ENCODE results near the gene DYNLRB2. TPM values are rescaled to one million over a fixed set of nuclear protein-coding genes. Genes with fewer than 3 reads are reported as not detected.

DYNLRB2 gene
- total and polyA plus RNA-seq, 10 of the 15 experiments (the other 5 are each of a cell fraction or from before 2014, with no cell fraction given) = 0.21 to 1.2 (median 0.40) TPM; not detected in 5

DNA sequence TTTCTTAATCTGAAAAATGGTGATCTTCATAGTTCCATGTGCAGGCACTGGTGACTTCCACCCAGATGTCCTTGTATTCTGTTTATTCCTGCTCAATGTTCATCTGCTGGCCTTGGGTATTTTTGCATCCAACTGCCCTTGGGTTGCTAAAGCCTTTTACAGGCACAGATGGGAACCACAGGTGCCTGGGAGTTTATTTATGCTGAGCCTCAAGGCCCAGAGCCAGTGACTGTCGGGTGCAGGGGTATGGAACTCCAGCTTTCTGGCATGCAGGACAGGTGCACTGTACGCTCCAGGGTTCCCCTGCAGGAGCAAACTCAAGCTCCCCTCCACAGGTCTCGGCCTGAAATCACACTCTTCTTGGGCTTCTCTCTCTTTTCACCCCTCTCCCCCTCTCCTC, 22.3 kb downstream of the DYNLRB2 start:
- in situ Hi-C loops (cut with MboI) (no loop called here), intact Hi-C loops (cut with micrococcal nuclease; ENCODE audit: unreplicated experiment) (no loop called here)
- 58% methylated on average over 3 of the region's 3 CpGs for WGBS (ENCODE audit: insufficient coverage, insufficient replicate concordance, low lambda C conversion rate, missing lambda C conversion rate)
- H2AFZ ChIP-seq (ENCODE audit: control insufficient read depth, low read depth, low read length) = no peak overlapping the region
- H3K9ac ChIP-seq (ENCODE audit: control insufficient read depth, insufficient read depth, low read length) = no peak overlapping the region
- no peaks in the 10 kb centered on the region for H3K36me3 ChIP-seq (ENCODE audit: control insufficient read depth in 2 of 2, insufficient read depth in 2 of 2, low read length in 1 of 2)
- no peaks in the 10 kb centered on the region for H3K79me2 ChIP-seq (ENCODE audit: control insufficient read depth, insufficient read depth, low read length)
- FAIRE-seq = no peak
- CTCF ChIA-PET = no interaction called here
- H3K9me3 ChIP-seq (replicated peaks; ENCODE audit: control insufficient read depth, insufficient read depth, low read length) = no peaks in the 10 kb centered on the region
- ATAC-seq = no peak
- peaks cover 0 to 5% of the 10 kb centered on the region in 2 experiments; a peak in 1 of 4 replicates for H3K27me3 ChIP-seq (replicated peaks in 1 of 2; ENCODE audit: control insufficient read depth in 2 of 2, insufficient read depth in 2 of 2, low read length in 1 of 2)
- BruUV-seq (replicated peaks) = no TSS peak
- RAD21 ChIA-PET (ENCODE audit: unreplicated experiment) = no interaction called here
- DNase-seq (ENCODE audit: low read depth, low spot score) = no peak
- SMC1A ChIA-PET (ENCODE audit: uncharacterized antibody, unreplicated experiment) = no interaction called here
- no peaks in the 10 kb centered on the region for H3K4me1 ChIP-seq (ENCODE audit: control insufficient read depth, insufficient read depth, low read length)
- H3K27ac ChIP-seq (ENCODE audit: control insufficient read depth, insufficient read depth) = no peak overlapping the region
- POLR2A ChIA-PET = no interaction called here
- H4K20me1 ChIP-seq (ENCODE audit: control insufficient read depth, insufficient read depth) = no peaks in the 10 kb centered on the region
- H3K4me3 ChIP-seq = no peak overlapping the region
- TF ChIP-seq BHLHE40 (IDR thresholded peaks at IDR 0.05; ENCODE audit: borderline replicate concordance in 1 of 2, low read depth in 2 of 2, low read length in 1 of 2) = no peak
- no peak for TF ChIP-seq SIX5 (IDR thresholded peaks at IDR 0.05; ENCODE audit: low read depth, low read length, severe bottlenecking)
- TF ChIP-seq, protein P1, sequence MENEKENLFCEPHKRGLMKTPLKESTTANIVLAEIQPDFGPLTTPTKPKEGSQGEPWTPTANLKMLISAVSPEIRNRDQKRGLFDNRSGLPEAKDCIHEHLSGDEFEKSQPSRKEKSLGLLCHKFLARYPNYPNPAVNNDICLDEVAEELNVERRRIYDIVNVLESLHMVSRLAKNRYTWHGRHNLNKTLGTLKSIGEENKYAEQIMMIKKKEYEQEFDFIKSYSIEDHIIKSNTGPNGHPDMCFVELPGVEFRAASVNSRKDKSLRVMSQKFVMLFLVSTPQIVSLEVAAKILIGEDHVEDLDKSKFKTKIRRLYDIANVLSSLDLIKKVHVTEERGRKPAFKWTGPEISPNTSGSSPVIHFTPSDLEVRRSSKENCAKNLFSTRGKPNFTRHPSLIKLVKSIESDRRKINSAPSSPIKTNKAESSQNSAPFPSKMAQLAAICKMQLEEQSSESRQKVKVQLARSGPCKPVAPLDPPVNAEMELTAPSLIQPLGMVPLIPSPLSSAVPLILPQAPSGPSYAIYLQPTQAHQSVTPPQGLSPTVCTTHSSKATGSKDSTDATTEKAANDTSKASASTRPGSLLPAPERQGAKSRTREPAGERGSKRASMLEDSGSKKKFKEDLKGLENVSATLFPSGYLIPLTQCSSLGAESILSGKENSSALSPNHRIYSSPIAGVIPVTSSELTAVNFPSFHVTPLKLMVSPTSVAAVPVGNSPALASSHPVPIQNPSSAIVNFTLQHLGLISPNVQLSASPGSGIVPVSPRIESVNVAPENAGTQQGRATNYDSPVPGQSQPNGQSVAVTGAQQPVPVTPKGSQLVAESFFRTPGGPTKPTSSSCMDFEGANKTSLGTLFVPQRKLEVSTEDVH (IDR thresholded peaks at IDR 0.05; ENCODE audit: low read depth, partially characterized antibody) = no peak
- TF ChIP-seq NR2C1 (IDR thresholded peaks at IDR 0.05) = no peak
- TF ChIP-seq ZNF384 (IDR thresholded peaks at IDR 0.05; ENCODE audit: borderline replicate concordance, low read depth, low read length) = no peak
- TF ChIP-seq FOXK2 (IDR thresholded peaks at IDR 0.05) = no peak
- TF ChIP-seq HDAC2 (IDR thresholded peaks at IDR 0.05) = no peak
- TF ChIP-seq, protein P2, sequence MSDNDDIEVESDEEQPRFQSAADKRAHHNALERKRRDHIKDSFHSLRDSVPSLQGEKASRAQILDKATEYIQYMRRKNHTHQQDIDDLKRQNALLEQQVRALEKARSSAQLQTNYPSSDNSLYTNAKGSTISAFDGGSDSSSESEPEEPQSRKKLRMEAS (IDR thresholded peaks at IDR 0.05; ENCODE audit: low read depth, low read length) = no peak
- no peak for TF ChIP-seq JUNB (IDR thresholded peaks at IDR 0.05)
- no peak for TF ChIP-seq ZZZ3 (IDR thresholded peaks at IDR 0.05; ENCODE audit: control insufficient read depth, insufficient read length, low read depth)
- TF ChIP-seq ZSCAN29 (IDR thresholded peaks at IDR 0.05) = no peak
- TF ChIP-seq, protein P3, sequence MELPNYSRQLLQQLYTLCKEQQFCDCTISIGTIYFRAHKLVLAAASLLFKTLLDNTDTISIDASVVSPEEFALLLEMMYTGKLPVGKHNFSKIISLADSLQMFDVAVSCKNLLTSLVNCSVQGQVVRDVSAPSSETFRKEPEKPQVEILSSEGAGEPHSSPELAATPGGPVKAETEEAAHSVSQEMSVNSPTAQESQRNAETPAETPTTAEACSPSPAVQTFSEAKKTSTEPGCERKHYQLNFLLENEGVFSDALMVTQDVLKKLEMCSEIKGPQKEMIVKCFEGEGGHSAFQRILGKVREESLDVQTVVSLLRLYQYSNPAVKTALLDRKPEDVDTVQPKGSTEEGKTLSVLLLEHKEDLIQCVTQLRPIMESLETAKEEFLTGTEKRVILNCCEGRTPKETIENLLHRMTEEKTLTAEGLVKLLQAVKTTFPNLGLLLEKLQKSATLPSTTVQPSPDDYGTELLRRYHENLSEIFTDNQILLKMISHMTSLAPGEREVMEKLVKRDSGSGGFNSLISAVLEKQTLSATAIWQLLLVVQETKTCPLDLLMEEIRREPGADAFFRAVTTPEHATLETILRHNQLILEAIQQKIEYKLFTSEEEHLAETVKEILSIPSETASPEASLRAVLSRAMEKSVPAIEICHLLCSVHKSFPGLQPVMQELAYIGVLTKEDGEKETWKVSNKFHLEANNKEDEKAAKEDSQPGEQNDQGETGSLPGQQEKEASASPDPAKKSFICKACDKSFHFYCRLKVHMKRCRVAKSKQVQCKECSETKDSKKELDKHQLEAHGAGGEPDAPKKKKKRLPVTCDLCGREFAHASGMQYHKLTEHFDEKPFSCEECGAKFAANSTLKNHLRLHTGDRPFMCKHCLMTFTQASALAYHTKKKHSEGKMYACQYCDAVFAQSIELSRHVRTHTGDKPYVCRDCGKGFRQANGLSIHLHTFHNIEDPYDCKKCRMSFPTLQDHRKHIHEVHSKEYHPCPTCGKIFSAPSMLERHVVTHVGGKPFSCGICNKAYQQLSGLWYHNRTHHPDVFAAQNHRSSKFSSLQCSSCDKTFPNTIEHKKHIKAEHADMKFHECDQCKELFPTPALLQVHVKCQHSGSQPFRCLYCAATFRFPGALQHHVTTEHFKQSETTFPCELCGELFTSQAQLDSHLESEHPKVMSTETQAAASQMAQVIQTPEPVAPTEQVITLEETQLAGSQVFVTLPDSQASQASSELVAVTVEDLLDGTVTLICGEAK (IDR thresholded peaks at IDR 0.05; ENCODE audit: borderline replicate concordance) = no peak
- H3K4me2 ChIP-seq (ENCODE audit: control insufficient read depth, insufficient read depth) = no peak overlapping the region
